ENCODE results near the gene PPP2R3C. TPM values are rescaled to one million over a fixed set of nuclear protein-coding genes. Genes with fewer than 3 reads are reported as not detected.

The PPP2R3C gene
- total RNA-seq (2021): 50.5 and 56.2 TPM in 2 replicates
- Bru-seq, nascent RNA: percentile 80 among the genes with signal in this experiment
- BruChase-seq, experiment 1, labeled RNA remaining after a 2-hour chase: percentile 79 among the genes with signal in this experiment
- percentile 80 among the genes with signal in this experiment for BruChase-seq, experiment 2, labeled RNA remaining after a 6-hour chase
- long read RNA-seq, transcript PPP2R3C-204 (13 exons, 1,719 nt): minor isoform, 8 of 153 reads
- long read RNA-seq, transcript PPP2R3C-201 (13 exons, 1,839 nt): major isoform, 72 of 153 reads
- long read RNA-seq, transcript PPP2R3C-217 (12 exons, 1,846 nt): minor isoform, 19 of 153 reads
- long read RNA-seq, partial matches to known transcripts: 6 of 153 reads
- long read RNA-seq, other reads (novel, unspliced or antisense): 45 of 153 reads

GRCh38 chr14:35121887-35122695, at the start of gene PPP2R3C, which contains the start of gene PRORP:
TSS of gene PPP2R3C (minus strand) at chr14:35121990. CDS start at chr14:35121959, 31 bp downstream.
TSS of gene PRORP (plus strand) at chr14:35122552. CDS start at chr14:35123246, 694 bp downstream.
- ChIA-PET POLR2A (ENCODE audit: low non-redundant PET) (interaction anchor here (0.6 kb wide), 1 partner anchor 302 kb away, joined by 20 read pairs; no protein-coding TSS in a partner anchor), CTCF (interaction anchor here (1.2 kb wide), 1 partner anchor 19 kb away, joined by 3 read pairs; no protein-coding TSS in a partner anchor)
- DNase-seq (ENCODE audit: low spot score): peak; percentile 95
- peaks cover 11% of the 10 kb centered on the region for H3K4me1 ChIP-seq (ENCODE audit: insufficient read depth, low read length, poor library complexity, severe bottlenecking)
- peak within 1 kb of the TSS; percentile 64 for H3K4me3 ChIP-seq (ENCODE audit: low read depth, low read length, poor library complexity, severe bottlenecking)
- no peaks in the 10 kb centered on the region for H3K9me3 ChIP-seq (ENCODE audit: low read depth, low read length, poor library complexity, severe bottlenecking)
- H3K36me3 ChIP-seq (ENCODE audit: insufficient read depth, low read length, poor library complexity, severe bottlenecking): no peaks in the 10 kb centered on the region
- no peaks in the 10 kb centered on the region for H3K27me3 ChIP-seq (replicated peaks; ENCODE audit: insufficient read depth, low read depth, low read length, poor library complexity)
- no TSS peak for BruUV-seq (replicated peaks)
- H3K27ac ChIP-seq (ENCODE audit: low read depth, low read length, poor library complexity, severe bottlenecking): peak within 1 kb of the TSS; percentile 98
- TF ChIP-seq, protein P1, sequence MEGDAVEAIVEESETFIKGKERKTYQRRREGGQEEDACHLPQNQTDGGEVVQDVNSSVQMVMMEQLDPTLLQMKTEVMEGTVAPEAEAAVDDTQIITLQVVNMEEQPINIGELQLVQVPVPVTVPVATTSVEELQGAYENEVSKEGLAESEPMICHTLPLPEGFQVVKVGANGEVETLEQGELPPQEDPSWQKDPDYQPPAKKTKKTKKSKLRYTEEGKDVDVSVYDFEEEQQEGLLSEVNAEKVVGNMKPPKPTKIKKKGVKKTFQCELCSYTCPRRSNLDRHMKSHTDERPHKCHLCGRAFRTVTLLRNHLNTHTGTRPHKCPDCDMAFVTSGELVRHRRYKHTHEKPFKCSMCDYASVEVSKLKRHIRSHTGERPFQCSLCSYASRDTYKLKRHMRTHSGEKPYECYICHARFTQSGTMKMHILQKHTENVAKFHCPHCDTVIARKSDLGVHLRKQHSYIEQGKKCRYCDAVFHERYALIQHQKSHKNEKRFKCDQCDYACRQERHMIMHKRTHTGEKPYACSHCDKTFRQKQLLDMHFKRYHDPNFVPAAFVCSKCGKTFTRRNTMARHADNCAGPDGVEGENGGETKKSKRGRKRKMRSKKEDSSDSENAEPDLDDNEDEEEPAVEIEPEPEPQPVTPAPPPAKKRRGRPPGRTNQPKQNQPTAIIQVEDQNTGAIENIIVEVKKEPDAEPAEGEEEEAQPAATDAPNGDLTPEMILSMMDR (conservative IDR thresholded peaks at IDR 0.05; ENCODE audit: low read depth, low read length): no peak
- no peak for TF ChIP-seq EZH2 (IDR thresholded peaks at IDR 0.05; ENCODE audit: borderline replicate concordance, low read depth, low read length, poor library complexity, severe bottlenecking)
- intact Hi-C loops (cut with micrococcal nuclease; ENCODE audit: unreplicated experiment): loop anchor here (10.0 kb wide), 1 partner anchor 173 kb away; the partner anchor contains the start of gene PSMA6

- ChIA-PET CTCF (no interaction called here), POLR2A (ENCODE audit: low non-redundant PET) (no interaction called here)
- Histone ChIP-seq H3K4me1 (ENCODE audit: insufficient read depth, low read length, poor library complexity, severe bottlenecking) (peaks cover 10% of the 10 kb centered on the region), H3K4me3 (ENCODE audit: low read depth, low read length, poor library complexity, severe bottlenecking) (no peak overlapping the region), H3K27ac (ENCODE audit: low read depth, low read length, poor library complexity, severe bottlenecking) (peak overlapping the region; percentile 73), H3K27me3 (replicated peaks; ENCODE audit: insufficient read depth, low read depth, low read length, poor library complexity) (no peaks in the 10 kb centered on the region), H3K36me3 (ENCODE audit: insufficient read depth, low read length, poor library complexity, severe bottlenecking) (peaks cover 4% of the 10 kb centered on the region), H3K9me3 (ENCODE audit: low read depth, low read length, poor library complexity, severe bottlenecking) (peaks cover 8% of the 10 kb centered on the region)
- DNase-seq (ENCODE audit: low spot score): peak; percentile 81
- no peak for TF ChIP-seq EZH2 (IDR thresholded peaks at IDR 0.05; ENCODE audit: borderline replicate concordance, low read depth, low read length, poor library complexity, severe bottlenecking)
- TF ChIP-seq, protein P1 (conservative IDR thresholded peaks at IDR 0.05; ENCODE audit: low read depth, low read length): no peak
- BruUV-seq (replicated peaks): no TSS peak
- intact Hi-C loops (cut with micrococcal nuclease; ENCODE audit: unreplicated experiment): no loop called here
These were observed 45.7 kb upstream of the PPP2R3C start for GRCh38 chr14:35167496-35167895.

DNA sequence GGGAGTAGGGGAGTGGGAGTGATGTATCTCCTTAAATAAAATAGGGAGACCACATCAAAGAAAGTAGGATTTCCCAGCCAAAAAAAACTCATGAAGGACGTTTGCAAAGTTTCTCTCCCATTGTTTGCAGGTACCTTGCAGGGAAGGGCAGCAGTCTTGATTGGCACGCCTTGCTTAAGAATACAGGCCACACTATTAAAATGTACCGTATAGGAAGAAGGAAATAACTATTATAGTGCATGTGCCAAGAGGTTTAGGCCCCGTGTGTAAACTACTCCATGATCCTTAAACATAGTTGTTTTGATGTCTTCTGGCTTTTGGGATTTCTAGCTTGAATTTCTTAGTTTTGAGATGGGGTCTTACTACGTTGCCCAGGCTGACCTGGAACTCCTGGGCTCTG, 43.1 kb upstream of the PPP2R3C start:
- intact Hi-C loops (cut with micrococcal nuclease; ENCODE audit: unreplicated experiment): no loop called here
- Histone ChIP-seq H3K27me3 (replicated peaks; ENCODE audit: insufficient read depth, low read depth, low read length, poor library complexity) (no peaks in the 10 kb centered on the region), H3K36me3 (ENCODE audit: insufficient read depth, low read length, poor library complexity, severe bottlenecking) (peaks cover 4% of the 10 kb centered on the region), H3K27ac (ENCODE audit: low read depth, low read length, poor library complexity, severe bottlenecking) (no peak overlapping the region), H3K4me1 (ENCODE audit: insufficient read depth, low read length, poor library complexity, severe bottlenecking) (peaks cover 31% of the 10 kb centered on the region), H3K4me3 (ENCODE audit: low read depth, low read length, poor library complexity, severe bottlenecking) (no peak overlapping the region), H3K9me3 (ENCODE audit: low read depth, low read length, poor library complexity, severe bottlenecking) (peaks cover 8% of the 10 kb centered on the region)
- BruUV-seq (replicated peaks): no TSS peak
- TF ChIP-seq, protein P1 (conservative IDR thresholded peaks at IDR 0.05; ENCODE audit: low read depth, low read length): no peak
- TF ChIP-seq EZH2 (IDR thresholded peaks at IDR 0.05; ENCODE audit: borderline replicate concordance, low read depth, low read length, poor library complexity, severe bottlenecking): no peak
- ChIA-PET CTCF (no interaction called here), POLR2A (ENCODE audit: low non-redundant PET) (no interaction called here)
- DNase-seq (ENCODE audit: low spot score): no peak

Data from A673 (cell line).